OCI-LY3 (cell line): ENCODE results near the gene TMEM201.
A peak's percentile ranks its signal among the peaks of the same experiment; 100 is the strongest.

Experiments used
- EZH2phosphoT487 ChIP-seq: fragments of 200-600 bp; shearing (Covaris generic); IDR thresholded peaks from 2 replicates; pipeline ENCODE4 v1.6.1; 2018; ENCODE audit warnings: antibody characterized with exemption, mixed run types, low read depth
- TF ChIP-seq, protein P1 (sequence below): fragments of 200-600, 300-600 bp; sonication (generic); IDR thresholded peaks from 2 replicates; pipeline ENCODE4 v1.5.1; 2014; ENCODE audit warnings: antibody characterized with exemption, low read length, low read depth

GRCh38 chr1:9615316-9616063 lies 26.8 kb downstream of the TMEM201 start:
- TF ChIP-seq, protein P1, sequence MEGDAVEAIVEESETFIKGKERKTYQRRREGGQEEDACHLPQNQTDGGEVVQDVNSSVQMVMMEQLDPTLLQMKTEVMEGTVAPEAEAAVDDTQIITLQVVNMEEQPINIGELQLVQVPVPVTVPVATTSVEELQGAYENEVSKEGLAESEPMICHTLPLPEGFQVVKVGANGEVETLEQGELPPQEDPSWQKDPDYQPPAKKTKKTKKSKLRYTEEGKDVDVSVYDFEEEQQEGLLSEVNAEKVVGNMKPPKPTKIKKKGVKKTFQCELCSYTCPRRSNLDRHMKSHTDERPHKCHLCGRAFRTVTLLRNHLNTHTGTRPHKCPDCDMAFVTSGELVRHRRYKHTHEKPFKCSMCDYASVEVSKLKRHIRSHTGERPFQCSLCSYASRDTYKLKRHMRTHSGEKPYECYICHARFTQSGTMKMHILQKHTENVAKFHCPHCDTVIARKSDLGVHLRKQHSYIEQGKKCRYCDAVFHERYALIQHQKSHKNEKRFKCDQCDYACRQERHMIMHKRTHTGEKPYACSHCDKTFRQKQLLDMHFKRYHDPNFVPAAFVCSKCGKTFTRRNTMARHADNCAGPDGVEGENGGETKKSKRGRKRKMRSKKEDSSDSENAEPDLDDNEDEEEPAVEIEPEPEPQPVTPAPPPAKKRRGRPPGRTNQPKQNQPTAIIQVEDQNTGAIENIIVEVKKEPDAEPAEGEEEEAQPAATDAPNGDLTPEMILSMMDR, result peak; percentile 76
- TF ChIP-seq EZH2phosphoT487, result no peak
